Mucosa of descending colon (tissue), 3 donors: ENCODE results near the gene IL1RAPL2. TPM values are rescaled to one million over a fixed set of nuclear protein-coding genes. Genes with fewer than 3 reads are reported as not detected.

Experiments
- ATAC-seq: fragments of 200-7000 bp; cut with Tn5 transposase; one replicate; pipeline ENCODE4 v1.9.1; 2020; ENCODE audit warnings: mild to moderate bottlenecking, moderate library complexity
- DNase-seq, 3 donors: peaks; one replicate each; pipeline ENCODE4 v3.0.0-alpha.2; 2020
- H3K36me3 ChIP-seq: fragments of 200-600 bp; one replicate; pipeline ENCODE4 v1.8.0; 2021; ENCODE audit warnings: low read depth, mild to moderate bottlenecking
- H3K4me1 ChIP-seq: fragments of 200-600 bp; one replicate; pipeline ENCODE4 v1.8.0; 2021; ENCODE audit warnings: low read depth, mild to moderate bottlenecking
- H3K4me3 ChIP-seq: fragments of 200-600 bp; one replicate; pipeline ENCODE4 v1.8.0; 2021; ENCODE audit warnings: mild to moderate bottlenecking
- H3K9me3 ChIP-seq: fragments of 200-600 bp; one replicate; pipeline ENCODE4 v1.8.0; 2021; ENCODE audit warnings: mild to moderate bottlenecking
- intact Hi-C, 2 donors: fragments of 100-400 bp; cut with DNase I in 1 of 2; cut with micrococcal nuclease in 1 of 2; formaldehyde crosslinking; loops; one replicate each; pipeline versions ENCODE4 v1.11.0 to v1.11.1; 2022; cut with DNase I, micrococcal nuclease
- total RNA-seq, 3 donors: library from RNA; stranded (reverse); fragmentation: NEBNext Ultra II Directional in 2 of 3; extraction: Animal tissue kit (Norgen Biotek cat#: 25700) in 2 of 3; gene quantifications; one replicate each; pipeline versions ENCODE4 v1.2.1 to v1.2.4, GENCODE V29; 2021 to 2023
- TF ChIP-seq, protein P1 (sequence below): fragments of 200-600 bp; IDR thresholded peaks from one replicate; pipeline ENCODE4 v1.8.0; 2022; ENCODE audit warnings: antibody characterized with exemption, mild to moderate bottlenecking
- donor health status: DM: no; HTN: no; CAD: no; lungs with moderate emphysema.
- donor health status: DM: no; HTN: no; CAD: no.
- donor health status: DM: no; HTN: yes; CAD: no.

Gene IL1RAPL2
- total RNA-seq, 3 donors from 2014 or later = 0.19 TPM; not detected in 2

DNA sequence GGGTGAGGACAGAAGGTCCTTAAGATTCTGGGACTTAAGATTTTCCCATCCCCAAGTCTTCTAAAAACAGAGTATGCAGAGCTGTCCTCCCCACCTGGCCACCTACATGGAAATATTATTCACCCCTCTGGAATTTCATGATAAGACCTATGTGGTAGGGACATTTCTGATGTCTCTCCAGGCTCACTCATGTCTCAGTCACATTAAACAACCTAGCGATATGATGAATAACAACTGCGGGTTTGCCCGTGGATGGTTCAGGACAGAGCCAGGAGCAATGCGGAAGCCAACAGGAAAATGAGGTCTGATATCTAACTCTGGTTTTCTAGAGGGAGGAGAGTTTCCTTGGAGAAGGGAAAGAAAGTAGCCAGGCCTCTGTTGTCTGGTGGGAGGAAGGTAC is 607.1 kb downstream of the IL1RAPL2 start:
- Histone ChIP-seq H3K4me1 (no peaks in the 10 kb centered on the region), H3K4me3 (no peak overlapping the region), H3K9me3 (no peaks in the 10 kb centered on the region), H3K36me3 (no peaks in the 10 kb centered on the region)
- intact Hi-C loops = no loop called here
- TF ChIP-seq, protein P1, sequence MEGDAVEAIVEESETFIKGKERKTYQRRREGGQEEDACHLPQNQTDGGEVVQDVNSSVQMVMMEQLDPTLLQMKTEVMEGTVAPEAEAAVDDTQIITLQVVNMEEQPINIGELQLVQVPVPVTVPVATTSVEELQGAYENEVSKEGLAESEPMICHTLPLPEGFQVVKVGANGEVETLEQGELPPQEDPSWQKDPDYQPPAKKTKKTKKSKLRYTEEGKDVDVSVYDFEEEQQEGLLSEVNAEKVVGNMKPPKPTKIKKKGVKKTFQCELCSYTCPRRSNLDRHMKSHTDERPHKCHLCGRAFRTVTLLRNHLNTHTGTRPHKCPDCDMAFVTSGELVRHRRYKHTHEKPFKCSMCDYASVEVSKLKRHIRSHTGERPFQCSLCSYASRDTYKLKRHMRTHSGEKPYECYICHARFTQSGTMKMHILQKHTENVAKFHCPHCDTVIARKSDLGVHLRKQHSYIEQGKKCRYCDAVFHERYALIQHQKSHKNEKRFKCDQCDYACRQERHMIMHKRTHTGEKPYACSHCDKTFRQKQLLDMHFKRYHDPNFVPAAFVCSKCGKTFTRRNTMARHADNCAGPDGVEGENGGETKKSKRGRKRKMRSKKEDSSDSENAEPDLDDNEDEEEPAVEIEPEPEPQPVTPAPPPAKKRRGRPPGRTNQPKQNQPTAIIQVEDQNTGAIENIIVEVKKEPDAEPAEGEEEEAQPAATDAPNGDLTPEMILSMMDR = no peak
- DNase-seq (no peak), ATAC-seq (no peak)

DNA sequence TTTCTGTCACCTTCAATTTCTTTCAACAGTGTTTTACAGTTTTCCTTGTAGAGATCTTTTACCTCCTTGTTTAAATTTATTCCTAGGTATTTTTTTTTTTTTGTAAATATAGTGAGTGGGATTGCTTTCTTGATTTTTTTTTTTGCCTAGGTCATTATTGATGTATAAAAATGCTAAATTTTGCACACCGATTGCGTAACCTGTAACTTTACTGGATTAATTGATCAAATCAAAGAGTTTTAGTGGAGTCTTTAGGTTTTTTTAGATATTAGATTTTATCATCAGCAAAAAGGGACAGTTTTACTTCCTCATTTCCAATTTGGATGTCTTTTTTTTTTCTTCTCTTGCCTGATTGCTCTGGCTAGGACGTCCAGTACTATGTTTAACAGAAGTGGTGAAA is 613.6 kb downstream of the IL1RAPL2 start:
- ATAC-seq (no peak), DNase-seq (no peak)
- TF ChIP-seq, protein P1 = no peak
- H3K9me3 ChIP-seq = no peaks in the 10 kb centered on the region
- no peaks in the 10 kb centered on the region for H3K36me3 ChIP-seq
- intact Hi-C loops = no loop called here
- no peaks in the 10 kb centered on the region for H3K4me1 ChIP-seq
- no peak overlapping the region for H3K4me3 ChIP-seq

DNA sequence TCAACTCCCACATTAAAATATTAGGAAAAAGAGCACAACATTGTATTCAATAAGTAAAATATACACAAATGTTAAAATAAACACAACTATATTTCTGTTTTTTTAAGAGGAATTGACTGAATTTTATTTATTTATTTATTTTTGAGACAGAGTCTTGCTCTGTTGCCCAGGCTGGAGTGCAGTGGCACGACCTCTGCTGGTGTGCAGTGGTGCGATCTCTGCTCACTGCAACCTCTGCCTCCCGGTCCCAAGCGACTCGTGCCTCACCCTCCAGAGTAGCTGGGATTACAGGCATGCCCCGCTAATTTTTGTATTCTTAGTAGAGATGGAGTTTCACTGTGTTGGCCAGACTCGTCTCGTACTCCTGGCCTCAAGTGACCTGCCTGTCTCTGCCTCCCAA is 623.1 kb downstream of the IL1RAPL2 start:
- TF ChIP-seq, protein P1 = no peak
- Histone ChIP-seq H3K9me3 (no peaks in the 10 kb centered on the region), H3K36me3 (no peaks in the 10 kb centered on the region), H3K4me3 (no peak overlapping the region), H3K4me1 (no peaks in the 10 kb centered on the region)
- ATAC-seq (no peak), DNase-seq (no peak)
- intact Hi-C loops = no loop called here

DNA sequence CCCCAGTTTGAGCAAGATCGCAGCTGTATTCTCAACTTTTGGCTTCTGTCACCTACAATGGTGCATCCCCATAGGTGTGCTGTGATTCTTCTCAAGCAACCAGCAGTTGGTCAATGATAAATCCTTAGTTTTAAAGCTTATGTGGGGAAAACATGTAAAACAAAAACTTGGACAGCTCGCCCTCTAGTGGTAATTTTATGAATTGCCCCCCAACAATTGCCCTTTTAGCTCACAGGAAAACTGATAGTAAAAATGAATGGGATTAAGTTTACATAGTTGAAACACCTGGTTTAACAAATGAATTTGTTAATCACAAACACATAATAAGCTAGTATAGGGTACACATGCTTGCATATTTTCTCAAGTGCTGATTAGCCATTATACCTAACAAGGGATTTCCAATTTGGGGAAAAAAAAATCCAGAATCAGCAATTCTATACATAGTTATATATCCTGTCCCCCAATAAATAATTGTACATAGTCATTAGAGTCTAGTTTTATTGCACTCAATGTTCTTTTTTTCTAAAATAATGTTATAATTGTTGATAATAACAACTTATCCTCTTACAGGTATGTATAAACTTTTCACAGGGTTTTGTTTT is 624.4 kb downstream of the IL1RAPL2 start:
- peak in 1 of 3 donors; percentile 49 for DNase-seq
- TF ChIP-seq, protein P1 = peak; percentile 22

DNA sequence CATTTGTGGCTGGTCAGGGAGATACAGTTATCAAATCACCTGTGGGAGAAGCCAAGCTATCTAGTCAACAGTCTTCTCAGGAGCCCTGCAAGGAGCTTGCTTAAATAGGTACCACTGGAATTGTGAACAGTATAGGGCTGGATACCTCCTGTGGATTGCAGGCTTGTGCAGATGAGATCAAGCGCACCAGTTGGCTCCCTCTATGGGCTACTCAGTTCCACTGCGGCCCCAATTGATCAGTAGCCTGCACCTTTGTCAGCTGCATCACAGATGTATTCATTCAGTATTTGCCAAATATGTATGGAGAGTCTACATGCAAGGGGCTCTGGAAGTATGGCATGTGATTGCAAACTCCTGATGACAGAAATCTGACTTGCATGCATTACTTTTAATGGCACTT is 625.9 kb downstream of the IL1RAPL2 start:
- Histone ChIP-seq H3K4me1 (no peaks in the 10 kb centered on the region), H3K4me3 (no peak overlapping the region), H3K9me3 (no peaks in the 10 kb centered on the region), H3K36me3 (no peaks in the 10 kb centered on the region)
- TF ChIP-seq, protein P1 = no peak
- intact Hi-C loops = no loop called here
- DNase-seq (peak in 1 of 3 donors; percentile 2), ATAC-seq (peak; percentile 65)

More for the DNA sequence above, 624.4 kb downstream of the IL1RAPL2 start:
- H3K4me1 ChIP-seq = no peaks in the 10 kb centered on the region
- ATAC-seq = peak; percentile 31
- H3K9me3 ChIP-seq = no peaks in the 10 kb centered on the region
- no peaks in the 10 kb centered on the region for H3K36me3 ChIP-seq
- intact Hi-C loops = no loop called here
- H3K4me3 ChIP-seq = no peak overlapping the region

DNA sequence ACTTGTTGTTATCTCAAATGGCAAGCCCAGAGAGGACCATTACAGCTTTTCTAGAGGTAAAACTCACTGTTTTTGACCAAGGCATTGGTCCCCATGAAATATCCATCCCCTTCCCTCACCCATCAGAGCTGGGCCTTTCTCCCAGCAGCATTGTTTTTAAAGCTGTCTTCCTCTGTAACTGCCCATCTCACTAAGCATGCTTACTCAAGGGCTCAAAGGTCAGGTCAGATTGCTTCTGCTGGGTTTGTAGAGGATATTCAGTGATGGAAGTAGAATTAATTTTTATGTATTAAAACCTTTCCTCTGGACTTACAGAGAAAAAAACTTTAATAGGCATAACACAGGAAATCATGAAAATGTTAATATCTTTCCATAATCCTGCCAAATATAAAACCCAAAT is 643.4 kb downstream of the IL1RAPL2 start:
- intact Hi-C loops = no loop called here
- TF ChIP-seq, protein P1 = no peak
- ATAC-seq = no peak
- no peaks in the 10 kb centered on the region for H3K4me1 ChIP-seq
- H3K9me3 ChIP-seq = no peaks in the 10 kb centered on the region
- DNase-seq = no peak
- H3K4me3 ChIP-seq = no peak overlapping the region
- H3K36me3 ChIP-seq = no peaks in the 10 kb centered on the region
